ENCODE results near the gene GIPC3.

GIPC3 gene

GRCh38 chr19:3585301-3586126 is at the start of gene GIPC3:
Gene GIPC3 (plus strand): TSS chr19:3585478. CDS start chr19:3585598, 120 bp downstream.
- DNase-seq, result no peak

- no peak for DNase-seq
Measured at GRCh38 chr19:3535563-3535965, 49.7 kb upstream of the GIPC3 start.

- no peak for DNase-seq
Measured at GRCh38 chr19:3535981-3536380, 49.3 kb upstream of the GIPC3 start.

- DNase-seq, result no peak
Measured at GRCh38 chr19:3536429-3537100, 48.7 kb upstream of the GIPC3 start.

- DNase-seq, result no peak
Measured at GRCh38 chr19:3537101-3537437, 48.2 kb upstream of the GIPC3 start.

GRCh38 chr19:3537438-3538240 is 47.6 kb upstream of the GIPC3 start:
- no peak for DNase-seq

GRCh38 chr19:3538258-3538929 is 46.9 kb upstream of the GIPC3 start:
- no peak for DNase-seq

- no peak for DNase-seq
Measured at GRCh38 chr19:3538965-3539755, 46.1 kb upstream of the GIPC3 start, which contains the start of gene TEKTIP1. Gene TEKTIP1 (plus strand): TSS chr19:3539174. CDS start chr19:3539178, 4 bp downstream.

GRCh38 chr19:3539756-3540118 is 45.5 kb upstream of the GIPC3 start:
- DNase-seq, result no peak

- DNase-seq, result no peak
Measured at GRCh38 chr19:3543150-3544057, 41.9 kb upstream of the GIPC3 start.

GRCh38 chr19:3544058-3544376 is 41.3 kb upstream of the GIPC3 start:
- DNase-seq, result no peak

GRCh38 chr19:3544742-3545668 is 40.3 kb upstream of the GIPC3 start:
- DNase-seq, result peak in 1 of 2 experiments; percentile 58

GRCh38 chr19:3545669-3546034 is 39.6 kb upstream of the GIPC3 start:
- no peak for DNase-seq

- no peak for DNase-seq
Measured at GRCh38 chr19:3546119-3546518, 39.2 kb upstream of the GIPC3 start.

- no peak for DNase-seq
Measured at GRCh38 chr19:3547301-3547731, 38.0 kb upstream of the GIPC3 start.

GRCh38 chr19:3547767-3548282 is 37.5 kb upstream of the GIPC3 start:
- no peak for DNase-seq

GRCh38 chr19:3548606-3549005 is 36.7 kb upstream of the GIPC3 start:
- DNase-seq, result no peak

- DNase-seq, result no peak
Measured at GRCh38 chr19:3549816-3550215, 35.5 kb upstream of the GIPC3 start.

GRCh38 chr19:3550947-3551791 is 34.1 kb upstream of the GIPC3 start:
- DNase-seq, result no peak

All from NCI-H526 (cell line).